Measurements from ENCODE around the gene CD19.
"Not testable (repeated sequence)": the region's sequence is repeated elsewhere in the genome, so short reads cannot be mapped to it uniquely, and the experiment has no call there.

DNA sequence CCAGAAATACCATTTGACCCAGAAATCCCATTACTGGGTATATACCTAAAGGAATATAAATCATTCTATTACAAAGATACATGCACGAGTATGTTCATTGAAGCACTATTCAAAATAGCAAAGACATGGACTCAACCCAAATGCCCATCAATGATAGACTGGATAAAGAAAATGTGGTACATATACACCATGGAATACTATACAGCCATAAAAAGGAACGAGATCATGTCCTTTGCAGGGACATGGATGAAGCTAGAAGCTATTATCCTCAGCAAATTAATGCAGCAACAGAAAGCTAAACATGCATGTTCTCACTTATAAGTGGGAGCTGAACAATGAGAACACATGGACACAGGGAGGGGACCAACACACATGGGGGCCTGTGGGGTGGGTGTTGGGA, 5.5 kb upstream of the CD19 start:
- not testable (repeated sequence) for TF ChIP-seq CTCF, POLR2A, POLR2AphosphoS5 (IDR thresholded peaks at IDR 0.05)
